GM12873 (cell line): Measurements from ENCODE around the gene SARS1.

Source experiments
- TF ChIP-seq, protein P1 (sequence below): IDR thresholded peaks from 2 replicates; pipeline ENCODE4 v1.5.1; 2012; ENCODE audit warnings: low read depth, mild to moderate bottlenecking, moderate library complexity, low read length, control low read depth; ENCODE audit not compliant: insufficient read depth; ENCODE audit errors: missing control alignments

SARS1 gene

GRCh38 chr1:109207467-109208103 lies 6.1 kb upstream of the SARS1 start:
- TF ChIP-seq, protein P1, sequence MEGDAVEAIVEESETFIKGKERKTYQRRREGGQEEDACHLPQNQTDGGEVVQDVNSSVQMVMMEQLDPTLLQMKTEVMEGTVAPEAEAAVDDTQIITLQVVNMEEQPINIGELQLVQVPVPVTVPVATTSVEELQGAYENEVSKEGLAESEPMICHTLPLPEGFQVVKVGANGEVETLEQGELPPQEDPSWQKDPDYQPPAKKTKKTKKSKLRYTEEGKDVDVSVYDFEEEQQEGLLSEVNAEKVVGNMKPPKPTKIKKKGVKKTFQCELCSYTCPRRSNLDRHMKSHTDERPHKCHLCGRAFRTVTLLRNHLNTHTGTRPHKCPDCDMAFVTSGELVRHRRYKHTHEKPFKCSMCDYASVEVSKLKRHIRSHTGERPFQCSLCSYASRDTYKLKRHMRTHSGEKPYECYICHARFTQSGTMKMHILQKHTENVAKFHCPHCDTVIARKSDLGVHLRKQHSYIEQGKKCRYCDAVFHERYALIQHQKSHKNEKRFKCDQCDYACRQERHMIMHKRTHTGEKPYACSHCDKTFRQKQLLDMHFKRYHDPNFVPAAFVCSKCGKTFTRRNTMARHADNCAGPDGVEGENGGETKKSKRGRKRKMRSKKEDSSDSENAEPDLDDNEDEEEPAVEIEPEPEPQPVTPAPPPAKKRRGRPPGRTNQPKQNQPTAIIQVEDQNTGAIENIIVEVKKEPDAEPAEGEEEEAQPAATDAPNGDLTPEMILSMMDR, result no peak

DNA sequence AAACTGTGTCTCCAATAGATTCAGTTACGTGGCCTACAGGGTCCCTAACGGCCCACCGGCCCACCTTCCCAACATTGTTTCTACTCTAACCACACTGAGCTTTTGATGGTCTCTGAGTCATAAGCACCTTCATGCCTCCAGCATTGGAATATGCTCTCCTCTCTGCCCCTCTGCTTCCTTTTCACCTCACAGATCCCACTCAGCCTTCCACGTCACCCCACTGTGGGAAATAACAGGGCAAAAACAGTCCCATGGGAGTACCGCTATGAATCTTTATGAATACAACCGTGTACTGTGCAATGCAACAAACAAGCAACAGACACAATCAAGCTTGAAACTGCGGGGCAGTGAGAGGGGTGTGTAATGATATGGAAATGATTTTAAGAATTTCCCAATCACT lies 5.3 kb upstream of the SARS1 start:
- TF ChIP-seq, protein P1, result no peak

DNA sequence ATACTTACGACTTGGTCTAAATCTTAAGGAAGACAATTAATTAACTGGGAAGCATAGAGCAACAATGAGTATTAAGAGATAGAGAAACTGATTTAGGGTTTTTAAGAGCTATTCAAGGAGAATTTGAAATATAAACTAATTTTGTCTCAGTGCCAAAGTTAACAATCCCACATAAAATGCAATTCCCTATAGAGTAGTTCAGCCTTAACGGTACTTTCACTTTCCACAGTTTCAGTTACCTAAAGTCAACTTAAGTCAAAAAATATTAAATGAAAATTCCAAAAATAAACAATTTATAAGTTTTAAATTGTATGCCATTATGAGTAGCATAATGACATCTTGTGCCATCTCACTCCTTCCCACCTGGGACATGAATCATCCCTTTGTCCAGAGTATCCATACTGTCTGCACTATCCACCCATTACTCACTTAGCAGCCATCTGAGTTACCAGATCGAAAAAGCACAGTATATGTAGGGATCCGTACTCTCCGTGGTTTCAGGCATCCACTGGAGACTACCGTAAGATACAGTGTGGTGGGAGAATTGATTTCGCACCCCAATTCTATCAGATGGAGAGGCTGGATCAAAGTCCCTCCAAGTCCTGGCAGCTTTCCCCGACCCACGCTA lies 4.8 kb upstream of the SARS1 start:
- TF ChIP-seq, protein P1, result no peak

DNA sequence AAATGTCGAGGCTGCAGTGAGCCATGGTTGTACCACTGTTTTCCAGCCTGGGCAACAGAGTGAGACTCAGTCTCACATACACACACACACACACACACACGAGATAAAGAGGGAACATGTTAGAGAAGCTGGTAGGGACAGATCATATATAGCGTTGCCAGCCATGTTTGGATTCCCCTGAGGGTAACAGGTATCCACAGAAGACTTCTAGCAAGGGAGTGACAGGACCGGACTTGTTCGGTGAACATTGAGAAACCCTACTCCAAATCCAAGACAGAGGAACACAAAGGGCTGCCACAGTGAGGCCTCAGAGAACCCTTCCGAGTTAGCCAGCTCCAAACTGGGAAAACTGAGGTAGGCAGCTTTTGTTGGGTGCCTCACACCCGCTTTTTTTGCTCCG lies 3.7 kb upstream of the SARS1 start:
- TF ChIP-seq, protein P1, result no peak

GRCh38 chr1:109213345-109213823 lies 334 bp upstream of the SARS1 start:
- TF ChIP-seq, protein P1, result no peak

- TF ChIP-seq, protein P1, result no peak
Measured at GRCh38 chr1:109214695-109215623, 1.2 kb downstream of the SARS1 start.

- TF ChIP-seq, protein P1, result no peak
Measured at GRCh38 chr1:109216662-109217061, 2.9 kb downstream of the SARS1 start.
